NT2/D1 (cell line): ENCODE measurements around the gene DMGDH.

Source experiments
- SUZ12 ChIP-seq: IDR thresholded peaks from 2 replicates; pipeline ENCODE4 v1.6.1; 2011; ENCODE audit not compliant: insufficient read length, insufficient read depth; ENCODE audit errors: extremely low read depth
- ZNF274 ChIP-seq: IDR thresholded peaks from 2 replicates; pipeline ENCODE4 v1.6.1; 2011; ENCODE audit warnings: mild to moderate bottlenecking, low read depth, low read length

- TF ChIP-seq ZNF274 (no peak), SUZ12 (no peak)
These were observed 76.3 kb downstream of the DMGDH start for GRCh38 chr5:78993165-78993564.
